Trophoblast cell (in vitro differentiated cells and primary cell): Measurements from ENCODE around the gene ANTXR1.

Source experiments
- DNase-seq, 2 donors: peaks; one replicate each; pipeline ENCODE4 v3.0.0-alpha.2; 2016
- H2AFZ ChIP-seq: 2 replicates; pipeline ENCODE4 v1.6.1; 2013; ENCODE audit warnings: low read length, moderate library complexity, mild to moderate bottlenecking; ENCODE audit not compliant: insufficient read depth, poor library complexity
- H2AK5ac ChIP-seq: 2 replicates; pipeline ENCODE4 v1.6.1; 2013; ENCODE audit warnings: mild to moderate bottlenecking, low read length
- H2BK120ac ChIP-seq: 2 replicates; pipeline ENCODE4 v1.6.1; 2013; ENCODE audit warnings: low read length, mild to moderate bottlenecking, moderate library complexity; ENCODE audit not compliant: insufficient read depth, poor library complexity
- H2BK12ac ChIP-seq: 2 replicates; pipeline ENCODE4 v1.6.1; 2013; ENCODE audit warnings: mild to moderate bottlenecking, low read length, moderate library complexity
- H2BK5ac ChIP-seq: 2 replicates; pipeline ENCODE4 v1.6.1; 2013; ENCODE audit warnings: low read length, low read depth, moderate library complexity, mild to moderate bottlenecking; ENCODE audit not compliant: poor library complexity
- H3K14ac ChIP-seq: 2 replicates; pipeline ENCODE4 v1.6.1; 2013; ENCODE audit warnings: mild to moderate bottlenecking, low read length
- H3K18ac ChIP-seq: 2 replicates; pipeline ENCODE4 v1.6.1; 2013; ENCODE audit warnings: mild to moderate bottlenecking, low read length
- H3K23ac ChIP-seq: 2 replicates; pipeline ENCODE4 v1.6.1; 2013; ENCODE audit warnings: low read length
- H3K27ac ChIP-seq: 2 replicates; pipeline ENCODE4 v1.5.1; 2013; ENCODE audit warnings: low read depth, mild to moderate bottlenecking, inconsistent platforms, low read length, moderate library complexity
- H3K27me3 ChIP-seq: 2 replicates; pipeline ENCODE4 v1.6.1; 2013; ENCODE audit warnings: inconsistent platforms, mild to moderate bottlenecking, low read length, moderate library complexity; ENCODE audit not compliant: insufficient read depth
- H3K36me3 ChIP-seq, 2 experiments: 1 replicate in 1 of 2; 2 replicates in 1 of 2; pipeline ENCODE4 v1.6.1; 2013; ENCODE audit warnings: low read length in 2 of 2, mild to moderate bottlenecking in 2 of 2, moderate library complexity in 1 of 2; ENCODE audit not compliant: insufficient read depth in 2 of 2, control insufficient read depth in 1 of 2
- H3K4ac ChIP-seq: 2 replicates; pipeline ENCODE4 v1.6.1; 2013; ENCODE audit warnings: low read depth, mild to moderate bottlenecking, low read length, moderate library complexity
- H3K4me1 ChIP-seq, 2 experiments: 1 replicate in 1 of 2; 2 replicates in 1 of 2; pipeline ENCODE4 v1.6.1; 2013; ENCODE audit warnings: low read length in 2 of 2, mild to moderate bottlenecking in 2 of 2, moderate library complexity in 1 of 2; ENCODE audit not compliant: insufficient read depth in 2 of 2, control insufficient read depth in 1 of 2
- H3K4me2 ChIP-seq: 2 replicates; pipeline ENCODE4 v1.6.1; 2013; ENCODE audit warnings: inconsistent platforms, mild to moderate bottlenecking, low read length, moderate library complexity
- H3K4me3 ChIP-seq: 2 replicates; pipeline ENCODE4 v1.5.1; 2013; ENCODE audit warnings: mild to moderate bottlenecking, low read depth, low read length, inconsistent platforms
- H3K79me1 ChIP-seq: one replicate; pipeline ENCODE4 v1.6.1; 2013; ENCODE audit warnings: low read length
- H3K79me2 ChIP-seq: 2 replicates; pipeline ENCODE4 v1.6.1; 2013; ENCODE audit warnings: low read length, mild to moderate bottlenecking; ENCODE audit not compliant: control insufficient read depth, insufficient read depth, poor library complexity
- H3K9ac ChIP-seq: 2 replicates; pipeline ENCODE4 v1.6.1; 2013; ENCODE audit warnings: mild to moderate bottlenecking, low read length
- H3K9me3 ChIP-seq: 2 replicates; pipeline ENCODE4 v1.6.1; 2013; ENCODE audit warnings: low read depth, mild to moderate bottlenecking, control low read depth, inconsistent platforms, low read length; ENCODE audit not compliant: insufficient read depth
- H4K12ac ChIP-seq: 2 replicates; pipeline ENCODE4 v1.6.1; 2013; ENCODE audit warnings: low read depth, mild to moderate bottlenecking, low read length, moderate library complexity
- H4K8ac ChIP-seq: 2 replicates; pipeline ENCODE4 v1.6.1; 2013; ENCODE audit warnings: low read depth, mild to moderate bottlenecking, low read length, moderate library complexity
- H4K91ac ChIP-seq: one replicate; pipeline ENCODE4 v1.6.1; 2013; ENCODE audit warnings: low read depth, mild to moderate bottlenecking, low read length, moderate library complexity
- WGBS: extraction: QIAGEN DNeasy Blood & Tissue Kit; methylation state at CpG from one replicate; pipeline ENCODE4 v1.1.7; 2013; ENCODE audit warnings: missing lambda C conversion rate; ENCODE audit not compliant: insufficient read length, insufficient coverage; ENCODE audit errors: extremely low coverage; 5-methylcytosine and 5-hydroxymethylcytosine counted together

ANTXR1 gene

GRCh38 chr2:69279931-69280681 lies 267.1 kb downstream of the ANTXR1 start:
- Histone ChIP-seq H3K4me1 (no peaks in the 10 kb centered on the region), H3K9ac (no peak overlapping the region), H3K79me2 (no peaks in the 10 kb centered on the region), H3K36me3 (no peaks in the 10 kb centered on the region), H3K9me3 (no peaks in the 10 kb centered on the region), H3K4me3 (no peak overlapping the region), H3K27me3 (no peaks in the 10 kb centered on the region), H2BK12ac (no peak overlapping the region), H3K27ac (no peak overlapping the region), H2BK5ac (no peak overlapping the region), H4K91ac (no peak overlapping the region), H2AK5ac (no peak overlapping the region), H3K23ac (no peak overlapping the region), H3K4me2 (no peak overlapping the region), H4K8ac (no peak overlapping the region), H3K4ac (no peak overlapping the region), H3K18ac (no peak overlapping the region), H3K14ac (no peak overlapping the region), H3K79me1 (no peaks in the 10 kb centered on the region), H2AFZ (no peak overlapping the region), H4K12ac (no peak overlapping the region), H2BK120ac (no peak overlapping the region)
- WGBS = no CpG with 5 or more reads among the region's 9 CpGs
- DNase-seq = peak in 1 of 2 donors; percentile 61

GRCh38 chr2:69280796-69281412 lies 267.9 kb downstream of the ANTXR1 start:
- Histone ChIP-seq H3K9me3 (no peaks in the 10 kb centered on the region), H2BK5ac (no peak overlapping the region), H2AFZ (no peak overlapping the region), H3K18ac (no peak overlapping the region), H2BK12ac (no peak overlapping the region), H3K27ac (no peak overlapping the region), H3K9ac (no peak overlapping the region), H3K4ac (no peak overlapping the region), H3K4me2 (no peak overlapping the region), H3K4me3 (no peak overlapping the region), H4K8ac (no peak overlapping the region), H4K12ac (no peak overlapping the region), H3K79me2 (no peaks in the 10 kb centered on the region), H2BK120ac (no peak overlapping the region), H3K23ac (no peak overlapping the region), H3K14ac (no peak overlapping the region), H3K36me3 (no peaks in the 10 kb centered on the region), H3K79me1 (no peaks in the 10 kb centered on the region), H2AK5ac (no peak overlapping the region), H3K4me1 (no peaks in the 10 kb centered on the region), H4K91ac (no peak overlapping the region), H3K27me3 (no peaks in the 10 kb centered on the region)
- no CpG with 5 or more reads among the region's 4 CpGs for WGBS
- DNase-seq = no peak

DNA sequence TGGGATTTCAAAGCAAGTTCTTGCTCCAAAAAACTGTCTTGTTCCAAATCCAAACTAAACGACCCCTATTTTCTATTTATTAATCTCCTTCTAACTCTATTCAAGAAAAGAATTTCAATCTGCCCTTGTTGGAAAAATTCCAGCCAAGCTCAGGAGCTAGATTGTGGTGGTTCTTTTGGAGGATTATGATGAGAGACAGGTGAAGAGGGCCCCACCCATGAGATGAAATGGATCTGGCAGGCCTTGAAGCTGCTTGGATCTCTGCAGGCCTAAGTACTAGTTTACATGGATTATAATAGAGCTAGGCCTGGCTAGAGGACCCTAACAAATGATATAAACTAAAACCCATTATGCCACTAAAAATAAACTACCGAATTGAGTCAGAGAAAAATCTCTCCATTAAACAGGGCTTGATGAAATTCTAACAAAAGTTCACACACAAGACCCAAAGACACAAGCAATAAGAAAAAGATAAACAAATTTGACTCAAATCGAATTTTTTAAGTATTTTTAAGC lies 272.5 kb downstream of the ANTXR1 start:
- Histone ChIP-seq H2AFZ (no peak overlapping the region), H3K14ac (no peak overlapping the region), H3K18ac (no peak overlapping the region), H3K27ac (no peak overlapping the region), H3K36me3 (no peaks in the 10 kb centered on the region), H3K27me3 (no peaks in the 10 kb centered on the region), H3K79me1 (no peaks in the 10 kb centered on the region), H2AK5ac (no peak overlapping the region), H3K23ac (no peak overlapping the region), H3K79me2 (no peaks in the 10 kb centered on the region), H4K91ac (no peak overlapping the region), H3K9me3 (no peaks in the 10 kb centered on the region), H4K8ac (no peak overlapping the region), H3K9ac (no peak overlapping the region), H4K12ac (no peak overlapping the region), H2BK120ac (no peak overlapping the region), H3K4ac (no peak overlapping the region), H3K4me1 (no peaks in the 10 kb centered on the region), H3K4me3 (no peak overlapping the region), H3K4me2 (no peak overlapping the region), H2BK12ac (no peak overlapping the region), H2BK5ac (no peak overlapping the region)
- DNase-seq = no peak
- WGBS = 100% methylated on average over 1 of the region's 3 CpGs

GRCh38 chr2:69287544-69287943 lies 274.6 kb downstream of the ANTXR1 start:
- no peaks in the 10 kb centered on the region for H3K36me3 ChIP-seq
- H2BK12ac ChIP-seq = no peak overlapping the region
- H3K23ac ChIP-seq = no peak overlapping the region
- no peak overlapping the region for H3K9ac ChIP-seq
- H3K79me1 ChIP-seq = no peaks in the 10 kb centered on the region
- H3K27me3 ChIP-seq = no peaks in the 10 kb centered on the region
- DNase-seq = no peak
- H3K79me2 ChIP-seq = no peaks in the 10 kb centered on the region
- H4K8ac ChIP-seq = no peak overlapping the region
- H3K4me2 ChIP-seq = no peak overlapping the region
- no peak overlapping the region for H4K12ac ChIP-seq
- H3K4me3 ChIP-seq = no peak overlapping the region
- H4K91ac ChIP-seq = no peak overlapping the region
- no peaks in the 10 kb centered on the region for H3K4me1 ChIP-seq
- H3K14ac ChIP-seq = no peak overlapping the region
- no peak overlapping the region for H3K18ac ChIP-seq
- no peak overlapping the region for H3K27ac ChIP-seq
- no CpG with 5 or more reads among the region's 5 CpGs for WGBS
- no peak overlapping the region for H2AFZ ChIP-seq
- H2BK5ac ChIP-seq = no peak overlapping the region
- H2BK120ac ChIP-seq = no peak overlapping the region
- no peaks in the 10 kb centered on the region for H3K9me3 ChIP-seq
- H3K4ac ChIP-seq = no peak overlapping the region
- no peak overlapping the region for H2AK5ac ChIP-seq
